ENCODE data around the gene ERVMER34-1. TPM values are rescaled to one million over a fixed set of nuclear protein-coding genes. Genes with fewer than 3 reads are reported as not detected.

ERVMER34-1 gene
- polyA plus RNA-seq, 4 donors: 3.6 to 4.4 (median 3.8) TPM

- peak; percentile 89 to 97 (median 92) for DNase-seq (ENCODE audit: low read depth in 4 of 4, low spot score in 2 of 4)
Measured at GRCh38 chr4:52721968-52722815, 29.0 kb downstream of the ERVMER34-1 start.

- DNase-seq (ENCODE audit: low read depth in 4 of 4, low spot score in 2 of 4): no peak
Measured at GRCh38 chr4:52718123-52718522, 33.1 kb downstream of the ERVMER34-1 start.

- DNase-seq (ENCODE audit: low read depth in 4 of 4, low spot score in 2 of 4): no peak
Measured at GRCh38 chr4:52716364-52717151, 34.7 kb downstream of the ERVMER34-1 start.

GRCh38 chr4:52715914-52716313, 35.3 kb downstream of the ERVMER34-1 start:
- DNase-seq (ENCODE audit: low read depth in 4 of 4, low spot score in 2 of 4): no peak

- DNase-seq (ENCODE audit: low read depth in 4 of 4, low spot score in 2 of 4): no peak
Measured at GRCh38 chr4:52715255-52715897, 35.8 kb downstream of the ERVMER34-1 start.

- no peak for DNase-seq (ENCODE audit: low read depth in 4 of 4, low spot score in 2 of 4)
Measured at GRCh38 chr4:52714597-52715254, 36.5 kb downstream of the ERVMER34-1 start.

- no peak for DNase-seq (ENCODE audit: low read depth in 4 of 4, low spot score in 2 of 4)
Measured at GRCh38 chr4:52713456-52713937, 37.7 kb downstream of the ERVMER34-1 start.

- DNase-seq (ENCODE audit: low read depth in 4 of 4, low spot score in 2 of 4): peak in 3 of 4 donors; percentile 83 to 94 (median 94)
Measured at GRCh38 chr4:52712251-52713130, 38.7 kb downstream of the ERVMER34-1 start.

- no peak for DNase-seq (ENCODE audit: low read depth in 4 of 4, low spot score in 2 of 4)
Measured at GRCh38 chr4:52711834-52712250, 39.4 kb downstream of the ERVMER34-1 start.

- DNase-seq (ENCODE audit: low read depth in 4 of 4, low spot score in 2 of 4): no peak
Measured at GRCh38 chr4:52711272-52711671, 40.0 kb downstream of the ERVMER34-1 start.

- DNase-seq (ENCODE audit: low read depth in 4 of 4, low spot score in 2 of 4): no peak
Measured at GRCh38 chr4:52709155-52709554, 42.1 kb downstream of the ERVMER34-1 start.

- no peak for DNase-seq (ENCODE audit: low read depth in 4 of 4, low spot score in 2 of 4)
Measured at GRCh38 chr4:52704661-52705060, 46.6 kb downstream of the ERVMER34-1 start.

- no peak for DNase-seq (ENCODE audit: low read depth in 4 of 4, low spot score in 2 of 4)
Measured at GRCh38 chr4:52704133-52704532, 47.1 kb downstream of the ERVMER34-1 start.

- DNase-seq (ENCODE audit: low read depth in 4 of 4, low spot score in 2 of 4): no peak
Measured at GRCh38 chr4:52701207-52701606, 50.0 kb downstream of the ERVMER34-1 start.

GRCh38 chr4:52694936-52695335, 56.3 kb downstream of the ERVMER34-1 start:
- no peak for DNase-seq (ENCODE audit: low read depth in 4 of 4, low spot score in 2 of 4)

- DNase-seq (ENCODE audit: low read depth in 4 of 4, low spot score in 2 of 4): no peak
Measured at GRCh38 chr4:52693492-52693891, 57.7 kb downstream of the ERVMER34-1 start.
